Right lobe of liver (tissue), 6 donors: ENCODE data around the gene TPGS1. TPM values are rescaled to one million over a fixed set of nuclear protein-coding genes. Genes with fewer than 3 reads are reported as not detected.
"Not testable (repeated sequence)": the region's sequence is repeated elsewhere in the genome, so short reads cannot be mapped to it uniquely, and the experiment has no call there.

Experiments used
- ATAC-seq, 4 donors: fragments of 200-7000 bp; cut with Tn5 transposase; one replicate each; pipeline ENCODE4 v1.9.1; 2020; ENCODE audit warnings: mild to moderate bottlenecking in 4 of 4, moderate library complexity in 4 of 4
- DNase-seq, 3 donors: peaks; one replicate each; pipeline ENCODE4 v3.0.0-alpha.2; 2020
- H3K27ac ChIP-seq, 3 donors: fragments of 200-600 bp; one replicate each; pipeline ENCODE4 v1.8.0; 2022
- H3K27me3 ChIP-seq, 2 donors: fragments of 200-600 bp; one replicate each; pipeline ENCODE4 v1.8.0; 2022
- H3K36me3 ChIP-seq, 4 donors: fragments of 200-600 bp; sonication (generic) in 1 of 4; one replicate each; pipeline versions ENCODE4 v1.5.1 to v1.8.0; 2017 to 2022; ENCODE audit warnings: control low read depth in 1 of 4
- H3K4me1 ChIP-seq, 4 donors: fragments of 200-600 bp; sonication (generic) in 1 of 4; one replicate each; pipeline versions ENCODE4 v1.5.1 to v1.8.0; 2017 to 2022; ENCODE audit warnings: control low read depth in 1 of 4
- H3K4me3 ChIP-seq, 3 donors: fragments of 200-600 bp; one replicate each; pipeline ENCODE4 v1.8.0; 2022
- H3K9me3 ChIP-seq, 4 donors: fragments of 200-600 bp; sonication (generic) in 1 of 4; one replicate each; pipeline versions ENCODE4 v1.5.1 to v1.8.0; 2017 to 2022; ENCODE audit warnings: control low read depth in 1 of 4
- POLR2A ChIP-seq: fragments of 450-650 bp; IDR thresholded peaks from one replicate; pipeline ENCODE4 v1.6.1; 2017; ENCODE audit warnings: antibody characterized with exemption, mild to moderate bottlenecking
- WGBS: methylation state at CpG from one replicate; pipeline ENCODE4 v1.1.6; 2018; ENCODE audit warnings: low coverage, low lambda C conversion rate; ENCODE audit not compliant: insufficient coverage; ENCODE audit errors: missing lambda C conversion rate; 5-methylcytosine and 5-hydroxymethylcytosine counted together
- intact Hi-C, 2 donors: fragments of 100-400 bp; cut with DNase I; formaldehyde crosslinking; loops; one replicate each; pipeline versions ENCODE4 v1.11.2 to v1.14.1; 2022
- total RNA-seq, 6 experiments: library from RNA; depleted of rRNA in 2 of 6; stranded (reverse); fragments of >200 nt in 2 of 6; fragmentation: NEBNext Ultra II Directional in 3 of 6; extraction: Animal tissue kit (Norgen Biotek cat#: 25700) in 3 of 6; gene quantifications; one replicate each; pipeline versions ENCODE4 v1.1.0 to v1.2.4, GENCODE V29; 2016 to 2023
- TF ChIP-seq, protein P1 (sequence below), 4 donors: fragments of 200-600 bp in 3 of 4; fragments of 450-650 bp in 1 of 4; IDR thresholded peaks; one replicate each; pipeline versions ENCODE4 v1.5.1 to v1.8.0; 2016 to 2022; ENCODE audit warnings: antibody characterized with exemption in 4 of 4, mild to moderate bottlenecking in 2 of 4
- donor health status: DM: no; HTN: yes; CAD: no.
- donor health status: DM: no; HTN: no; CAD: no.
- donor health status: DM: no; HTN: no; CAD: no.
- donor health status: DM: no; HTN: yes; CAD: no.
- donor health status: DM: no; HTN: yes; CAD: no.

Gene TPGS1
- total RNA-seq, 6 experiments from 2014 or later = 8.2 to 42.2 (median 10.3) TPM

DNA sequence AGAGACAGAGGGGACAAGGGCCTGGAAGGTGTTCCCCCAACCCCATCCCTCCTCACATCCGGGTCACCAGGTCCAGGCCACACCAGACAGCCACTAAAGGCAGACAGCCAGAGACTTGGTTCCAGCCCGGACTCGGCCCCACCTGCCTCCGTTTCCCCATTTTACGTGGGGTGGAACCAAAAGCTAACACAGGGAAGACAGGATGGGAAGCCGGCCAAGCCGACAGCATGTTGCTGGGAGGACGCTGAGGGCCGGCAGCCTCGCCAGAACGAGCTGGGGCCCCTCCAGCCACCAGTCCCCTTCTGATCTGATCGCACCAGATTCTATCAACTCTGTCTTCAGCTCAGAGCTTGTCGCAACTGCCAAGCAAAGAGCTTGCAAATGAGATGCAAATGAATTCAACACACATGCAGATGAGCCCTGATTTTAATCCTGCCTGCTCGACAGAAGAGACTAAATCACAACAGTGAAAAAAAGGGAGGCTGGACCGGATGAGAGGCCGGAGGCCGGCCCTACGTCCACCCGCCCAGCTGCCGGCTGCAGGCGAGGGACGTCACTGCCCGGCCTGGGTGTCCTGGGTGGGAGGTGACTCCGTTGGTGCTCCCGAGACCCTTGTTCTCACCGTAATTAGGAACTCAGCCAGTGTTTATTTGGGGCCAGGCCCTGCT lies 28.9 kb upstream of the TPGS1 start:
- intact Hi-C loops = no loop called here
- ATAC-seq (no peak), DNase-seq (no peak)
- Histone ChIP-seq H3K4me3 (no peak overlapping the region), H3K4me1 (peaks cover 0 to 2% (median 0%) of the 10 kb centered on the region in 4 donors), H3K27ac (no peak overlapping the region), H3K27me3 (no peaks in the 10 kb centered on the region), H3K9me3 (no peaks in the 10 kb centered on the region), H3K36me3 (no peaks in the 10 kb centered on the region)
- TF ChIP-seq, protein P1, sequence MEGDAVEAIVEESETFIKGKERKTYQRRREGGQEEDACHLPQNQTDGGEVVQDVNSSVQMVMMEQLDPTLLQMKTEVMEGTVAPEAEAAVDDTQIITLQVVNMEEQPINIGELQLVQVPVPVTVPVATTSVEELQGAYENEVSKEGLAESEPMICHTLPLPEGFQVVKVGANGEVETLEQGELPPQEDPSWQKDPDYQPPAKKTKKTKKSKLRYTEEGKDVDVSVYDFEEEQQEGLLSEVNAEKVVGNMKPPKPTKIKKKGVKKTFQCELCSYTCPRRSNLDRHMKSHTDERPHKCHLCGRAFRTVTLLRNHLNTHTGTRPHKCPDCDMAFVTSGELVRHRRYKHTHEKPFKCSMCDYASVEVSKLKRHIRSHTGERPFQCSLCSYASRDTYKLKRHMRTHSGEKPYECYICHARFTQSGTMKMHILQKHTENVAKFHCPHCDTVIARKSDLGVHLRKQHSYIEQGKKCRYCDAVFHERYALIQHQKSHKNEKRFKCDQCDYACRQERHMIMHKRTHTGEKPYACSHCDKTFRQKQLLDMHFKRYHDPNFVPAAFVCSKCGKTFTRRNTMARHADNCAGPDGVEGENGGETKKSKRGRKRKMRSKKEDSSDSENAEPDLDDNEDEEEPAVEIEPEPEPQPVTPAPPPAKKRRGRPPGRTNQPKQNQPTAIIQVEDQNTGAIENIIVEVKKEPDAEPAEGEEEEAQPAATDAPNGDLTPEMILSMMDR (IDR thresholded peaks at IDR 0.05) = no peak
- no peak for TF ChIP-seq POLR2A
- 57% methylated on average over 1 of the region's 26 CpGs for WGBS

DNA sequence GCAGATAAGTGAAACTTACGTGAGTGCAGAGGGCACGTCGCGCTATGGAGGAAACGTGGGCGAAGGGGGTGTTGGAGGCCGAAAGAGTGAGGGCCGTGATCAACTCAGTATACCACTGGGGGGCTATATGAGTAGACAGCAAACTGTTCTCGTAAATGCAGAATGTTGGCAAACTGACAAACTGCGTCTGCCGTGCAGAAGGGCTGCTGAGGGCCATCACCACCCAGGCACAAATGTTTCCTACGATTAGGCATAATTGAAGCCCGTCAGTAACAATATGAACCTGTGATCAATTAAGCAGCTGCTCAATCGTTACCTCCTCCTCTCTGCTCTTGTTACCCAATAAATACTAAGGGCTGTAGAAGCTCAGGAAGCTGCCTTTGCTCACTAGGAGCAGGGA lies 28.3 kb upstream of the TPGS1 start:
- no peak for DNase-seq
- no peaks in the 10 kb centered on the region for H3K9me3 ChIP-seq
- no peak overlapping the region for H3K4me3 ChIP-seq
- no peak for ATAC-seq
- WGBS = 49% methylated on average over 9 of the region's 14 CpGs
- no peaks in the 10 kb centered on the region for H3K36me3 ChIP-seq
- TF ChIP-seq POLR2A = no peak
- TF ChIP-seq, protein P1 (IDR thresholded peaks at IDR 0.05) = no peak
- intact Hi-C loops = no loop called here
- H3K27ac ChIP-seq = no peak overlapping the region
- H3K27me3 ChIP-seq = no peaks in the 10 kb centered on the region
- H3K4me1 ChIP-seq = peaks cover 0 to 2% (median 0%) of the 10 kb centered on the region in 4 donors

DNA sequence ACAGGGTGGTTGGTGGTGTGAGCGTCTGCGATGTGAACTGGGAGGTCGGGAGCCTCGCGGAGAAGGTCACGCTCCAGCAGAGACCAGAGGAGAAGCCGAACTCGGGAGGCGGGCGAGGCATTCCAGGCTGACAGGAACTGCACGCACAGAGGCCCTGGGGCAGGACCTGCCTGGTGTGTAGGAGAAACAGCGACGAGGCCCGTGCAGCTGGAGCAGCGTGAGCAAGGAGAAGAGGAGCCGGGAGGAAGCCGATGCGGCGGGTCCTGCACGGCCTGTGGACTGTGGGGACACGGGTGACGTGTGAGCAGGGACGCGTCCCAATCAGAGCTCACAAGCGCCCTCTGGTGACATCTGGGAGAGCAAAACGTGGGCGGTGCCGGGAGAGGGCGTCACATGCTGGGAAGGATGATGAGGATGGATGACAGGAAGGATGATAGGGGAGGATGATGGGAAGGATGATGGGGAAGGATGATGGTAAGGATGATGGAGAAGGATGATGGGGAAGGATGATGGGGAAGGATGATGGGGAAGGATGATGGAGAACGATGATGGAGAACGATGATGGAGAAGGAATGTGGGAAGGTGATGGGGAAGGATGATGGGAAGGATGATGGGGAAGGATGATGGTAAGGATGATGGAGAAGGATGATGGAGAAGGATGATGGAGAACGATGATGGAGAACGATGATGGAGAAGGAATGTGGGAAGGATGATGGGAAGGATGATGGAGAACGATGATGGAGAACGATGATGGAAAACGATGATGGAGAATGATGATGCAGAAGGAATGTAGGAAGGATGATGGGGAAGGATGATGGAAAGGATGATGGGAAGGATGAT lies 27.1 kb upstream of the TPGS1 start:
- TF ChIP-seq, protein P1 (IDR thresholded peaks at IDR 0.05) = peak; percentile 62 to 75 (median 74)
- TF ChIP-seq POLR2A = no peak
- Histone ChIP-seq H3K4me1 (peaks cover 0 to 2% (median 0%) of the 10 kb centered on the region in 4 donors), H3K27me3 (no peaks in the 10 kb centered on the region), H3K27ac (peak overlapping the region in 2 of 3 donors; percentile 27 to 34), H3K9me3 (no peaks in the 10 kb centered on the region), H3K36me3 (no peaks in the 10 kb centered on the region), H3K4me3 (peak overlapping the region in 1 of 3 donors; percentile 23)
- intact Hi-C loops = no loop called here
- 24% methylated on average over 35 of the region's 36 CpGs for whole genome bisulfite sequencing
- peak; percentile 81 to 84 (median 83) for DNase-seq
- peak; percentile 91 to 99 (median 95) for ATAC-seq

DNA sequence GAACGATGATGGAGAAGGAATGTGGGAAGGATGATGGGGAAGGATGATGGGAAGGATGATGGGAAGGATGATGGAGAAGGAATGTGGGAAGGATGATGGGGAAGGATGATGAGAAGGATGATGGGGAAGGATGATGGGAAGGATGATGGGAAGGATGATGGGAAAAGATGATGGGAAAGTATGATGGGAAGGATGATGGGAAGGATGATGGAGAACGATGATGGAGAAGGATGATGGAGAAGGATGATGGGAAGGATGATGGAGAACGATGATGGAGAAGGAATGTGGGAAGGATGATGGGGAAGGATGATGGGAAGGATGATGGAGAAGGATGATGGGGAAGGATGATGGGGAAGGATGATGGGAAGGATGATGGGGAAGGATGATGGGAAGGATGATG lies 26.2 kb upstream of the TPGS1 start:
- H3K27ac ChIP-seq, H3K27me3 ChIP-seq, H3K36me3 ChIP-seq, H3K4me1 ChIP-seq, H3K4me3 ChIP-seq, DNase-seq, intact Hi-C loops, H3K9me3 ChIP-seq, ATAC-seq: not testable (repeated sequence)
- 79% methylated on average over 2 of the region's 3 CpGs for WGBS
